GM18505 (cell line): ENCODE measurements around the gene PDIA2.

ENCODE experiments used
- ATAC-seq: cut with Tn5 transposase; IDR thresholded peaks from one replicate; pipeline ENCODE4 v1.9.1; 2021; ENCODE audit not compliant: unreplicated experiment
- POLR2A ChIP-seq: IDR thresholded peaks from 4 replicates; pipeline ENCODE4 v1.6.1; 2011; ENCODE audit warnings: borderline replicate concordance; ENCODE audit not compliant: insufficient read depth, insufficient read length; ENCODE audit errors: extremely low read depth

Gene PDIA2

DNA sequence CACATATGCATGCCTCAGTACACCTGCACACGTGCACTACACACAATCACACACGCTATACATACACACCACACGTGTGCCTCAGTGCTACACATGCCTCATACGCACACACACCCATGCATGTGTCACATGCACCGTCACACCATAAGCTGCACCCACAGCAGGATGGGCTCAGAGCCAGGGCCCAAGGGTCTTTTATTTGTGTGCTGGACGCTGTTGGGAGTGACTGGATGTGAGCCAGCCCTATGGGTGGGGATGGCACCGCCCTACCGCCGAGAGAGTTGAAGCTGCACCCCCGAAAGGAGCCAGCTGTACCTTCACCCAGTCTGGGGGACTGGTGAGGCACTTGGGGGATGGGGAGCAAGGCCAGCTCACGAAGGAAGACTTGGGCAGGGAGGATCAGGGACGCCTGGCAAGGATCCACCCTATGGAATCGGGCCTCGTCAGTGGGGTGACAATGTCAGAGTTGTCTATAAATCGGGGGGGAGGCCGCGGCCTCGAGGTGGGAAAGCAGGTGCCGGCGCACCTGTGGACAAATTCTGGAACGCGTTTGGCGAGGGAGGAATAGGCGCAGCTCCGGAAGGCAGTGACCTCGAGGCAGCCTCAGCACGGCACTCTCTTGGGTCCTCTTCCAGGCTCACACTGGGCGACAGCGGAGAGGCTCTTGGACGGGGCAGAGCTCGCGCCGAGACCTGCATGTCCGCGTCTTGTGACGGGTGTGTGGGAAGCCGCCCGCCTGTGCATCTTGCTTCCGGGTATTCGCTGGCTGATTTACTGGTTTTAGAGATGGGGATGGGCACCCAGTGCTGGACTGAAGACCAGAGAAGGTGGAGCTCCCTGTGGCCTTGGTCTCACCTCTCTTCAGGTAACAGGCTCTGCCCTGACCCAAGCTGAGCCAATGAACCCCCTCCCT lies 14.6 kb upstream of the PDIA2 start:
- ATAC-seq = no peak
- no peak for TF ChIP-seq POLR2A

DNA sequence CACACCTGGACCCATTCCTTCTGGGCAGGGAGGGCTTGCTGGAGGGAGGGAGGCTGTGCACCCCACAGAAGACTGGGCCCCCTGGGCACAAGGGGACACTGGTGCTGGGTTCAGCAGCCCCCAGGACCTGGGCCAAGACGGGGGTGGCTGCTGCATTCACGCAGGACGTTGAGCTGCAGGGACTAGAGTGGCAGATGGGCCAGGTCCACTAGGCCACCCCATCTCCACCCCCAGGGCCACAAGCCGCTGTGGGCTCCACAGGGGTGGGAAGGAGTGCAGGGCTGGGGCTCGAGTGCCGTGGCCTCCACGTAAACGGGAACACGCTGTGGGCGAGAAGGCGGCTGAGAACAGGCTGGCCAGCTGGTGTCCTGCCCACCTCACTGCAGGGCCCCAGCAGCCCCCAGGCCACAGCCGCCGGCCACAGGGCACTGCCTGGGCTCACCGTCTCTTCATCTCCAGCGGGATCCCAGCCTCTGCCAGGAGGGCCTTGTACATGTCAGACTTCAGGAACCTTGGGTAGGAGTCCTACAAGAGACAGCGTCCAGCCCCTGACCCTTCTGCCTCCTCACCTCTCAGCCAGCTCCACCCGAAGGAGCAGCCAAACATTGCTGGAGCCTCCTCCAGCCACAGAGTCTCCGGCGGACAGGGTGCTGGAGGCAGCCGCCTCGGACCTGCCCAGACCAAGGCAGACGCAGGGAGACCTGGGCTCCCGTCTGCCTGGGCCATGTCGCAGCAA lies 13.7 kb upstream of the PDIA2 start:
- no peak for ATAC-seq
- TF ChIP-seq POLR2A = no peak

DNA sequence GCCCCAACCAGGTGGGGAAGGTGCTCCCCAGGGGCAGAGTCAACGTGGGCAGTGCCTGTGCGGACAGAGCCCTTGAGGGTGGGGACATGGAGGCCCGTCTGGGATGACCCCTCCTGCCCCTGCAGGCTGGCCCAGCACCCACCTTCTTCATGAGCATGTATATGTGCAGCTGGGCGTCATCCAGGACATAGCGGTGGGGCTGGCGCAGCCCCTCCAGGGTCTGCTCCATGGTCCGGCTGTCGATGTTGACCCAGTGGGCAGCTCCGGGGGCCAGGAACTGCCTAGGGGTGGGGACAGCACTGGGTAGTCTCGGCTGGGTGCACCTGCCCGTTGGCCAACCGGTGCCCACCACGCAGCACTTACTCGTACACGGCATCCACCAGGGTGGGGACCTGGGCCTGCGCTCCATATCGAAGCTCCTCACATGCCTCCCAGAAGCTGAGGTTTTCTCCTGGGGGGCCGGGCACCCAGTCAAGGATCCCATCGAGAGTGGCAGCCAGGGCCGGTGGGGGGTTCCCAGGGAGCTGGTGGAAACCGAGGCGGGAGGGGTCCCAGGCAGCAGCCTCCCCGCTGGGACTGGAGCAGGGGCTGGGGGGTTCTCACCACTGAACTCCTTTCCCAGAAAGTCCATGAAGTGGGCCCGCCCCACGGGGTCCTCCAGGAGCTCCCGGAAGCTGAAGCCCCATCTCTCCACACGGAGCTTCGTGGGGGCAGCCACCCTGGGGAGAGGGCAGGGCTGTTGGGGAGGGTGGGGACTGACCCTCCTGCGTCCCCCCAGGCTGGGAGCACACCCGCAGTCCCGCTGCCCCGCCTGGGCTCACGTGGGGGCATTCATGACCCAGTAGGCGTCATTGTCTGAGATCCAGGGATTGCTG lies 12.3 kb upstream of the PDIA2 start:
- ATAC-seq = no peak
- no peak for TF ChIP-seq POLR2A

DNA sequence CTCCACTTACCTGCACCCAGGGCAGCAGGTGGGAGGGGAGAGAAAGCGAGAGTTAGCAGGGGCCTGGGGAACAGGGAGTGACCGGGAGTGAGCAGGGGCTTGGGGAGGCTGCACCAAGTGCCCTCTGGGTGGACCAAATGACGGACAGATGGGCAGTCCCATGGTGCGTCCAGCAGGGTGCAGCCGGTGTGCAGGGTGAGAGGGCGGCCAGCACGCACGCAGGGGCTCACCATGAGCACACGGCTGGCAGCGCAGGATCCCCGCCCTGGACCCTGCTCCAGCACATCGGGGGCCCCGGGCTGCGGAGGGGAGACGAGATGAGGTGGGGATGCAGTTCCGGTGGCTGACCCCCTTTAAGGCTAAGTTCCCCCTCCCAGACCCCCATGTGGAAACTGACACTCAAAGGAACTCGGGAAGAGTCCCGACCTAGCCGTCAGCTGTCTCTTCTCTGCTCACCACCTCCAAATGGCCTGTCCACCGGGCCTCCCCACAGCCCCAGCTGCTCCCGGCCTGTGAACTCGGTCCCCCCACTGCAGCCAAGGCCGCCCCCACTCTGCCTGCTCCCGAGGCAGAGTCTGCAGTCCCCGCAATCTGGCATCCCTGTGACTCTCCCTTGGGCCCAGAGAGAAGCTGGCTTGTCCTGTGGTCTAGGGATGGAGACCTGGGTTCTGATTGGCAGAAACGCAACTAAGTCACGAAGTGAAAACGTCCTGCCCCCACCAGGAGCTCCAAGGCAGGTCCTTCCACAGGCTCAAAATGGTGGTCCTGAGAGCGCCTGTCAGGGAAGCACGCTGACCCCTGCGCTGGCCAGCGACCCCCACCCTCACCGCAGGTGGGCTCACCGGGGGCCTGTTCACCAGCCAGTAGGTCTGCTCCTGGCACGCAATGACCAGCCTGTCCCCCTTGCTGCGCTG lies 10.1 kb upstream of the PDIA2 start:
- no peak for ATAC-seq
- TF ChIP-seq POLR2A = no peak

DNA sequence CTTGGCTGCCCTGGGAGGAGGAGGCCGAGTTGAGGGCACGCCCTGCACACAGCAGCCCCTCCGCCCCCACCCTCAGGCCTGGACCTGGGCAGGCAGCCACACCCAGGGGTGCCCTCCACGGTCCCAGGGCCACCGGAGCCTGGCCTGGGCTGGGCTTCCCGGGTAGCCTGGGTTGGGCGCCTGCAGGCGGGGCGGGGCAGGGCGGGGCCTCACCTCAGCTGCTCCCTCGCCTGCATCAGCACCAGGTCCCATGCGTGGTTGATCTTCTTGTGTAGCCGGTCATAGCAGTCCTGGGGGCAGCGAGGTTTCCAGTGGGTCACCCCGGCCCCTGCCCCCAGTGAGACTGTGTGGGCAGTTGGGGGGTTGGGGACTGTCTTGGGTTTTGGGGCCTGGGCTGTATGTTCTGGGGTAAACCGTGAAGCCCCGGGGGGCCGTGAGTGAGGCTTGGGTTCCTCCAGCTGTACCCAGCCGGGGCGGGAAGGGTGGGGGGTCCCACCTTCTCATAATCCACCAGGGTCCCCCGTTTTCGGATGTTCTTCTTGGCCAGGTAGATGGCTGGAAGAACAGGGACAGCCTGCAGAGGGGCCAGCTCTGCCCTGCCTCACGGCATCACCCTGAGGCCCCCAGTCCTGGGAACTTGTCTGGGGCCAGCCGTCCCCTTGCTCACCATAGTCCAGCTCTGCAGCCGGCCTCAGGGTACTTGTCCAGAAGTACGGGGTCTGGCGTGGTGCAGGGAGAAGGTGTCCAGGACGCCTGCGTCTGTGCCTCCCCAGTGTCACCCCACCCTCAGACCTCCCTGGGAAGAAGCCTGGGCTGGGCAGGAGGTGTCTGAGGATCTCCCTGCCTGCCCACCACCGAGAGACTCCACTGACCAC lies 9.2 kb upstream of the PDIA2 start:
- TF ChIP-seq POLR2A = no peak
- no peak for ATAC-seq

DNA sequence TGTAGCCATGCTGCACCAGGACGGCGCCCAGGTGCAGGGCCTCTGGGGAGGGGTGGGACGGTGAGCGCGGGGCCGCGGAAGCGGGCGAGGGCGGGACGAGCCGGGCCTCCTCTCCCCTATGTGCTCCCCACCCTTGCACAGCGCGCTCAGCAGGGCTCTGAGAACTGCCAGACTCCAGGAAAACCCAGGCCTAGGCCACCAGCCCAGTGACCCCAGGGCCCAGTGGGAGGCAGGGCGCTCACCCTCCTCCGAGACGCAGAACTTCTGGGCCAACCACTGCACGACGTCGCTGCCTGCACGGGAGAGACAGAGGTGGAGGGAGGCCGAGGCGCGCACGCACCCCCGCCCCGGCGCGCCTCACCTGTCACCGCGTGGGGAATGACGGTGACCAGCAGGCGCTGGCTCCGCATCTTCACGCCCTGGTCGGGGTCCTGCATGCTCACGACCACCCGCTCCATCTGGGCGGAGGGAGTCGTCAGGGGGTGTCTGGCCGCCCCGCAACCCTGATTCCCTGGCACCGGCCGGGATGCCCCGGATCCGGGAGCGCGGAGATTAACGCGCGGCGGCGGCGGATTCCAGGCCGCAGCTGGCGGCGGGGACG lies 7.8 kb upstream of the PDIA2 start:
- no peak for ATAC-seq
- TF ChIP-seq POLR2A = no peak

DNA sequence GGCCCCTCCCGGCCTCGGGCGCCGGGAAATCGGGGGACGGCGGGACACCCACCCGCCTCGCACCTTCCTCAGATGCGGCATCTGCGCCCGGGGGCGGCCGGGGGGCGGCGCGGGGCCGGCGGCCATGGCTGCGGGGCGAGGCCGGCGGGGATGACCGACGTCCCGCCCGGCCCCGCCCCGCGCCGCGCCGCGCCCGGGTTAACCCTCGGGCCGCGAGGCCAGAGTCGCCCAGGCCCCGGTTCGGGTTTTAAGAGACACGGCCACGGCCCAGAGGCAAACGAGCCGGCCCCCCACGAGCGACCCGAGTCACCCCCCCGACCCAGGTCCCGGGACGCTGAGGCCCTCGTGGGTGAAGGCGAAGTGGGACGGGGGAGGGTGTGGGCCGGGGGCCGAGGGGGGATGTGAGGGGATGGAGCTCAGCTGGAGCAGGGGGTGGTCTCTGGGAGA lies 7.2 kb upstream of the PDIA2 start, which contains the start of gene RGS11:
Gene RGS11 (minus strand): TSS at position 159 of the 447 bp plus-strand sequence. CDS start 33 bp downstream, at position 126.
- ATAC-seq = no peak

DNA sequence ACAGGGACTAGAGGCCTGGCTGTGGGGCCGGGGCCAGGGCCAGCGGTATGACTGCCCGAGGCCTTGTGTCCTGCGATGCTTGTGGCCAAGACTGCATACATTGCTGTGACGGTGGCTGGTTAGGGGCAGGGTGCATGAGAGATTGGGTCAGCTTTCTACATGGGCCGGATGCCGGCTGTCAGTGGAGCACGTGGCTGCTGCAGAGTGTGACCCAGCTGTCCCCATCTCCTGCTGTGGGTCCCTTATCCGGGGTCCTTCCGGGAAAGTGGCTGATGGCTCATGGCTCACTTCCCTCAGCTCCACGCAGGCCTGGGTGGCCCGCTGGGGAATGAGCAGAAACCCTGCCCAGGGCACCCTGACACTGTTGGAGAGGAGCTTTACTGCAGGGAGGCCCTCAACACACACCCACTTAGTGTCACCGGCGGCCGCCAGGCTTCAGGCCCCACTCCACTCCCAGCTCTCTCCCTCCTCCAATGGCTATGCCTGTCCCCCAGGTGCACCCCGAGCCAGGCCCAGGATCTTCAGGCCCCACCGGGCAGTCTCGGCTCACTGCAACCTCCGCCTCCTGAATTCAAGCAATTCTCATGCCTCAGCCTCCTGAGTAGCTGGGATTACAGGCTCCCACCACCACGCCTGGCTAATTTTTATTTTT lies 6.4 kb upstream of the PDIA2 start:
- no peak for ATAC-seq
- TF ChIP-seq POLR2A = no peak

More for the DNA sequence above, 7.2 kb upstream of the PDIA2 start, which contains the start of gene RGS11:
- no peak for TF ChIP-seq POLR2A

DNA sequence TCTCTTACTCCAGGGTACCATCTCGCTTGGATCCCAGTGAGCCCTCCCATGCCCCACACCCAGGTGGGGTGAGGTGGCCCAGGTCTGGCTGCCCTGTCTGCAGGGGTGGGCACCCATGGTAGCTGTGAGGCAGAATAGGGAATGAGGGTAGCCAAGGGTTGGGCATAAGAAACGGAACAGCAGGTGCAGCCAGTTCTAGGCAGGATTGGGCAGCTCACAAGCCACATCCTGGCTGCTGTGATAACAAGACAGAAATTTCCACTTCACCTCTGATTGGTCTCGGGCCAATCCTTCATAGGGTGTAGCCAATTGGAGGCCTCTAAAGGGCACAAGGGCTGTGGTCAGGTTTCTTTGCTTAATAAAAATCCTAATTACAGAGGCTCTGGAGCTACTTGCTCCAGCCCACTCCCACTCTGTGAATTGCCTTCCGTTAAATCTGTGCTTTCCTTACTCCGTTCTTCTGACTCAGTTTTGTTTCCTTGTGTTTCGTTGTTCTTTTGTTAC lies 4.0 kb upstream of the PDIA2 start:
- no peak for TF ChIP-seq POLR2A
- ATAC-seq = no peak

DNA sequence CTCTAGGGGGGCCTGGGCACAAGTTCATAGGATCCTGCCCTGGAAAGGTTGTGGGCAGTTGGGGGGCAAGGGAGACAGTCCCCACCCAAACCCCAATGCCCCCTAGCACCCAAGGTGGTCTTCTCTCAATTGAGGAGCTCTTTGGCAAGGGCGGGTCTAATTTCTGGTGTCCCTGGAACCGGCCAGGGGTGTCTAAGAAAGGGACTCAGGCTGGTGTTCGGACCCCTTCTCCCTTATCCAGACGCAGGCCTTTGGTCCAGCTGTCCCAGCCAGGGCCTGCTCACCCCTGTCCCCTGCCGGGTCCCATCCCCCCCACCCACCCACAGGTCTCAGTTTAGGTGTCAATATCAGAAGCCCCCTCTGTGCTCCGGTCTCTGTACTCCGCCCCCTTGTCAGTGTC lies 3.4 kb upstream of the PDIA2 start:
- ATAC-seq = no peak
- TF ChIP-seq POLR2A = no peak

DNA sequence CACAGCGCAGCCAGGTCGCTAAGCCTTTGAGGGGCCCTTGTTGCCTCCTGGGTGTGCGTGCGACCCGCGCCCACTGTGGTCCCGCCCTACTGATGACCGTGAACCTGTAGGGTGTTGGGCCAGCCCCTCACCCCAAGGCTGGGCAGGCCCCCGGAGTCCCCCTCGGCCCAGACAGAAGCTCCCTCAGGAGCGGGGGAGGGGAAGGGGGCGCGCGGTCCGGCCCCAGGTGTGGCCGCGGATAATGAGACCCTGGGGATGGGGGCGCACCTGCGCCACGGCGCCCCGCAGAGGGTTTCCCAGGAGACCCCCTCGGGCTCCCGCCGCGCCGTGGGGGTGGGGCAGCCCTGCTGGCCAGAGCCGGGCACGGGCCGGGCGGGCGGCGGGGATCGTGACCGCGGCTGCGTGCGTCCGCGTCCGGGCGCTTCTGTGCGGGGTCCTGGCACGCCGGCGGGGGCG lies 2.9 kb upstream of the PDIA2 start:
- no peak for ATAC-seq
- no peak for TF ChIP-seq POLR2A

DNA sequence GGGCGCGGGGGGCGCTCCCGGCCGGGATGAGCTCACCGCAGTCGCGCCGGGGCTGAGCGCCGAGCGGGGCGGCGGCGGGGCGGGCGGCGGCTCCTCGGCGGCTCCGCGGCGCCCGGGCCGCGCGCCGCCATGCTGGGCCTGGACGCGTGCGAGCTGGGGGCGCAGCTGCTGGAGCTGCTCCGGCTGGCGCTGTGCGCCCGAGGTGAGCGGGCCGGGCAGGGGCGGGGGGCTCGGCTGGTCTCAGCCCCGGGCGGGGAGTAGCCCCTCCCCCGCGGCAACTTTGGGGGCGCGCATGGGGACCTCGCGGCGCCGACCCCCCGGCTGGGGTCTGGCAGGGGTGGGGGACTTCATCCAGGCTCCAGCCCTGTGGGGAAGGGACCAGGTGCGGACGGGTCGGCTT lies 2.4 kb upstream of the PDIA2 start, which contains the start of gene ARHGDIG:
Gene ARHGDIG (plus strand): TSS at position 40 of the 400 bp plus-strand sequence. CDS start 90 bp downstream, at position 130.
- ATAC-seq = no peak
- TF ChIP-seq POLR2A = no peak
